AG04449 (cell line): ENCODE results near the gene VAV2.

Experiments
- CTCF ChIA-PET: fragments of 350-600 bp; formaldehyde crosslinking; extraction: SDS; loops from one replicate; lab custom pipeline; 2021; ENCODE audit warnings: antibody characterized with exemption; lab: Yijun Ruan, JAX
- POLR2A ChIA-PET: fragments of 400-600, 350-600 bp; formaldehyde crosslinking; extraction: SDS; loops from one replicate; lab custom pipeline; 2020; ENCODE audit warnings: antibody characterized with exemption, inconsistent platforms; lab: Yijun Ruan, JAX
- DNase-seq: peaks from one replicate; pipeline ENCODE4 v3.0.0-alpha.2; 2010; ENCODE audit warnings: low read depth, low spot score
- H3K4me3 ChIP-seq: 2 replicates; pipeline ENCODE4 v1.5.1; 2011; ENCODE audit warnings: low read depth, mild to moderate bottlenecking, control low read depth, low read length
- TF ChIP-seq, protein P1 (sequence below): IDR thresholded peaks from one replicate; pipeline ENCODE4 v1.5.1; 2011; ENCODE audit warnings: mild to moderate bottlenecking, moderate library complexity, low read length, control low read depth, inconsistent platforms; ENCODE audit not compliant: insufficient read depth; ENCODE audit errors: missing control alignments

The VAV2 gene

GRCh38 chr9:133875131-133875530 is 117.0 kb downstream of the VAV2 start:
- ChIA-PET POLR2A (no interaction called here), CTCF (interaction anchor here (1.6 to 3.5 kb wide), 2 partner anchors 11 to 119 kb away, joined by 5 to 20 read pairs; no protein-coding TSS in a partner anchor)
- no peak for DNase-seq
- TF ChIP-seq, protein P1, sequence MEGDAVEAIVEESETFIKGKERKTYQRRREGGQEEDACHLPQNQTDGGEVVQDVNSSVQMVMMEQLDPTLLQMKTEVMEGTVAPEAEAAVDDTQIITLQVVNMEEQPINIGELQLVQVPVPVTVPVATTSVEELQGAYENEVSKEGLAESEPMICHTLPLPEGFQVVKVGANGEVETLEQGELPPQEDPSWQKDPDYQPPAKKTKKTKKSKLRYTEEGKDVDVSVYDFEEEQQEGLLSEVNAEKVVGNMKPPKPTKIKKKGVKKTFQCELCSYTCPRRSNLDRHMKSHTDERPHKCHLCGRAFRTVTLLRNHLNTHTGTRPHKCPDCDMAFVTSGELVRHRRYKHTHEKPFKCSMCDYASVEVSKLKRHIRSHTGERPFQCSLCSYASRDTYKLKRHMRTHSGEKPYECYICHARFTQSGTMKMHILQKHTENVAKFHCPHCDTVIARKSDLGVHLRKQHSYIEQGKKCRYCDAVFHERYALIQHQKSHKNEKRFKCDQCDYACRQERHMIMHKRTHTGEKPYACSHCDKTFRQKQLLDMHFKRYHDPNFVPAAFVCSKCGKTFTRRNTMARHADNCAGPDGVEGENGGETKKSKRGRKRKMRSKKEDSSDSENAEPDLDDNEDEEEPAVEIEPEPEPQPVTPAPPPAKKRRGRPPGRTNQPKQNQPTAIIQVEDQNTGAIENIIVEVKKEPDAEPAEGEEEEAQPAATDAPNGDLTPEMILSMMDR: no peak
- no peak overlapping the region for H3K4me3 ChIP-seq

GRCh38 chr9:133874659-133875058 is 117.5 kb downstream of the VAV2 start:
- CTCF ChIA-PET: interaction anchor here (1.6 to 3.5 kb wide), 2 partner anchors 11 to 120 kb away, joined by 5 to 20 read pairs; no protein-coding TSS in a partner anchor
- POLR2A ChIA-PET: interaction anchor here (2.4 kb wide), 1 partner anchor 11 kb away, joined by 5 read pairs; no protein-coding TSS in a partner anchor

GRCh38 chr9:133874060-133874657 is 118.0 kb downstream of the VAV2 start:
- ChIA-PET POLR2A (interaction anchor here (2.4 kb wide), 1 partner anchor 10 kb away, joined by 5 read pairs; no protein-coding TSS in a partner anchor), CTCF (interaction anchor here (1.3 to 3.5 kb wide), 5 partner anchors 12 to 120 kb away, joined by 3 to 20 read pairs (median 5); no protein-coding TSS in a partner anchor)
- no peak overlapping the region for H3K4me3 ChIP-seq
- DNase-seq: no peak
- TF ChIP-seq, protein P1: no peak

More at GRCh38 chr9:133874659-133875058, 117.5 kb downstream of the VAV2 start:
- DNase-seq: no peak
- TF ChIP-seq, protein P1: no peak
- no peak overlapping the region for H3K4me3 ChIP-seq

DNA sequence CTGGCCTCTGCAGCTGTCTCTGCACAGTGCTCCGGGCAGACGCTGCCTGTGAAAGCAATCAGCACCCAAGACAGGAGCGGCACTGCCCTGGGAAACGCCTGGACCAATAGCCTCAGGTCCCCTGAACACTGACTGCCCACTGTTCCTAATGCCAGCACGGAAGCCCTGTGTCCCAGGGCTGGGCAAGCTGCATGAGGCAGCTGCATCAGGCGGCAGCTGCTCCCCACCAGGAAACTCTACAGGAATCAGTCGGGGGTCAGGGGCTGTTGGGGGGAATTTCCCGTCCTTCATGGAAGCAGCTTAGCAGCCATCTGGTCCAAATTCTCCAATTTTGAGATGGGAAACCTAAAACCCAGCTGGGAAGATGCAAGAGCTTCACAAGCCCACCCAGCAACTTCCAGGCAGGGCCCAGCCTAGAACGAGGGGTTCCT is 118.6 kb downstream of the VAV2 start:
- ChIA-PET POLR2A (interaction anchor here (2.4 kb wide), 1 partner anchor 9 kb away, joined by 5 read pairs; no protein-coding TSS in a partner anchor), CTCF (interaction anchor here (0.9 to 3.5 kb wide), 5 partner anchors 9 to 121 kb away, joined by 3 to 20 read pairs (median 4); no protein-coding TSS in a partner anchor)
- TF ChIP-seq, protein P1: no peak
- DNase-seq: no peak
- H3K4me3 ChIP-seq: no peak overlapping the region

GRCh38 chr9:133873009-133873408 is 119.1 kb downstream of the VAV2 start:
- no peak overlapping the region for H3K4me3 ChIP-seq
- CTCF ChIA-PET: interaction anchor here (0.9 to 3.5 kb wide), 5 partner anchors 9 to 122 kb away, joined by 3 to 20 read pairs (median 4); no protein-coding TSS in a partner anchor
- DNase-seq: no peak
- TF ChIP-seq, protein P1: no peak
- POLR2A ChIA-PET: interaction anchor here (2.4 kb wide), 1 partner anchor 9 kb away, joined by 5 read pairs; no protein-coding TSS in a partner anchor
